ENCODE measurements around the gene TTBK1. TPM values are rescaled to one million over a fixed set of nuclear protein-coding genes. Genes with fewer than 3 reads are reported as not detected.
A peak's percentile ranks its signal among the peaks of the same experiment; 100 is the strongest.

Gene TTBK1
- total RNA-seq, 2 donors from 2014 or later, result 0.12 to 0.15 TPM

GRCh38 chr6:43226192-43226851 is 17.0 kb upstream of the TTBK1 start:
- no peak overlapping the region for H3K27ac ChIP-seq
- H3K36me3 ChIP-seq, result no peaks in the 10 kb centered on the region
- no peak for TF ChIP-seq CTCF (IDR thresholded peaks at IDR 0.05)
- H3K9me3 ChIP-seq, result no peaks in the 10 kb centered on the region
- H3K4me3 ChIP-seq, result no peak overlapping the region
- DNase-seq (ENCODE audit: low spot score), result no peak
- no peaks in the 10 kb centered on the region for H3K27me3 ChIP-seq
- peaks cover 0 to 6% of the 10 kb centered on the region in 2 donors for H3K4me1 ChIP-seq

- H3K4me1 ChIP-seq, result peaks cover 0 to 6% of the 10 kb centered on the region in 2 donors
- H3K27me3 ChIP-seq, result no peaks in the 10 kb centered on the region
- H3K27ac ChIP-seq, result peak within 1 kb of the TSS; percentile 32 to 36
- DNase-seq (ENCODE audit: low spot score), result peak; percentile 78
- H3K36me3 ChIP-seq, result no peaks in the 10 kb centered on the region
- peak; percentile 92 to 97 for TF ChIP-seq CTCF (IDR thresholded peaks at IDR 0.05)
- no peaks in the 10 kb centered on the region for H3K9me3 ChIP-seq
- peak within 1 kb of the TSS; percentile 54 to 58 for H3K4me3 ChIP-seq
These were observed 14.1 kb upstream of the TTBK1 start, which contains the start of gene DNPH1 for GRCh38 chr6:43228951-43229802. DNPH1 (minus strand) TSS chr6:43229481; CDS start chr6:43229456, 25 bp downstream.

- no peak for TF ChIP-seq CTCF (IDR thresholded peaks at IDR 0.05)
- H3K27me3 ChIP-seq, result no peaks in the 10 kb centered on the region
- no peaks in the 10 kb centered on the region for H3K36me3 ChIP-seq
- H3K27ac ChIP-seq, result no peak overlapping the region
- H3K4me3 ChIP-seq, result peak overlapping the region in 1 of 2 donors; percentile 58
- no peak for DNase-seq (ENCODE audit: low spot score)
- no peaks in the 10 kb centered on the region for H3K9me3 ChIP-seq
- H3K4me1 ChIP-seq, result peaks cover 0 to 6% of the 10 kb centered on the region in 2 donors
These were observed 13.3 kb upstream of the TTBK1 start for GRCh38 chr6:43229803-43230620.

- no peaks in the 10 kb centered on the region for H3K27me3 ChIP-seq
- no peak overlapping the region for H3K27ac ChIP-seq
- H3K36me3 ChIP-seq, result no peaks in the 10 kb centered on the region
- DNase-seq (ENCODE audit: low spot score), result no peak
- TF ChIP-seq CTCF (IDR thresholded peaks at IDR 0.05), result no peak
- H3K4me1 ChIP-seq, result peaks cover 0 to 6% of the 10 kb centered on the region in 2 donors
- H3K9me3 ChIP-seq, result no peaks in the 10 kb centered on the region
- no peak overlapping the region for H3K4me3 ChIP-seq
These were observed 12.2 kb upstream of the TTBK1 start for GRCh38 chr6:43231053-43231452.

- Histone ChIP-seq H3K36me3 (no peaks in the 10 kb centered on the region), H3K27ac (no peak overlapping the region), H3K27me3 (no peaks in the 10 kb centered on the region), H3K9me3 (no peaks in the 10 kb centered on the region), H3K4me3 (no peak overlapping the region), H3K4me1 (peaks cover 0 to 6% of the 10 kb centered on the region in 2 donors)
- TF ChIP-seq CTCF (IDR thresholded peaks at IDR 0.05), result no peak
- no peak for DNase-seq (ENCODE audit: low spot score)
These were observed 11.4 kb upstream of the TTBK1 start for GRCh38 chr6:43231735-43232450.

Data from right atrium auricular region (tissue), 2 donors.